Activated CD4-positive, alpha-beta T cell treated with anti-CD3 and anti-CD28 coated beads, Interleukin-2, amount 10 ng/mL, durations not matched to agents 7 days and 5 days (primary cell): ENCODE results near the gene ZNF20. TPM values are rescaled to one million over a fixed set of nuclear protein-coding genes. Genes with fewer than 3 reads are reported as not detected.
A peak's percentile ranks its signal among the peaks of the same experiment; 100 is the strongest.
"Not testable (repeated sequence)": the region's sequence is repeated elsewhere in the genome, so short reads cannot be mapped to it uniquely, and the experiment has no call there.

ENCODE experiments used
- CTCF ChIA-PET: fragments of 350-600 bp; sonication (Branson Sonifier 250); formaldehyde crosslinking; loops from one replicate; lab custom pipeline; 2021; ENCODE audit warnings: antibody characterized with exemption; lab: Charles Lee
- POLR2A ChIA-PET: fragments of 350-600 bp; sonication (Branson Sonifier 250); formaldehyde crosslinking; loops from one replicate; lab custom pipeline; 2021; ENCODE audit warnings: antibody characterized with exemption; lab: Charles Lee
- DNase-seq: peaks from one replicate; pipeline ENCODE4 v3.0.0-alpha.2; 2020
- H3K27ac Mint-ChIP-seq: one replicate; pipeline ENCODE4 v1.8.0; 2021; ENCODE audit warnings: mild to moderate bottlenecking, moderate library complexity, mixed read lengths
- H3K27me3 Mint-ChIP-seq: one replicate; pipeline ENCODE4 v1.8.0; 2021; ENCODE audit warnings: mixed read lengths
- H3K36me3 Mint-ChIP-seq: one replicate; pipeline ENCODE4 v1.8.0; 2021; ENCODE audit warnings: low read depth, mixed read lengths
- H3K4me1 Mint-ChIP-seq: one replicate; pipeline ENCODE4 v1.8.0; 2021; ENCODE audit warnings: mixed read lengths
- H3K4me3 Mint-ChIP-seq: one replicate; pipeline ENCODE4 v1.8.0; 2021; ENCODE audit warnings: mild to moderate bottlenecking, moderate library complexity, mixed read lengths
- H3K9me3 Mint-ChIP-seq: one replicate; pipeline ENCODE4 v1.8.0; 2021; ENCODE audit warnings: mixed read lengths
- total RNA-seq, 2 experiments: library from RNA; stranded (reverse); gene quantifications; one replicate each; pipeline ENCODE4 v1.2.3, GENCODE V29; 2021

ZNF20 gene
- total RNA-seq, 2 experiments from 2014 or later = 3.7 to 4.2 TPM

DNA sequence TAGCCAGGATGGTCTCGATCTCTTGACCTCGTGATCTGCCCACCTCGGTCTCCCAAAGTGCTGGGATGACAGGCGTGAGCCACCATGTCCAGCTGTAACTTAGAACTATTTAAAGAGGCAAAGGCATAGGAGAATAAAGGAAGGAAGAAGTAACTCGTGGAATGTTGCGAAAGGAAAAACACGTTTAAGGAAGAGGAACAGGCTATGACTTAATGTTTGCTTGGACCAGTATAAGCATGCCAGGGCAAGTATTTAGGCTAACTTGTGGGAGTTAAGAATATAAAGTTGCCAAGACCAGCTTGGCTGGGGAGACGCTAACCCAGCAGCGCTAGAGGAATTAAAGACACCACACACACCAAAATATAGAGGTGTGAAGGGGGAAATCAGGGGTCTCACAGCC is 42.1 kb downstream of the ZNF20 start:
- ChIA-PET POLR2A (no interaction called here), CTCF (interaction anchor here (0.6 kb wide), 1 partner anchor 13 kb away, joined by 3 read pairs; no protein-coding TSS in a partner anchor)
- no peak for DNase-seq
- H3K4me3 Mint-ChIP-seq = no peak overlapping the region
- H3K4me1 Mint-ChIP-seq = peaks cover 7% of the 10 kb centered on the region
- peaks cover 16% of the 10 kb centered on the region for H3K36me3 Mint-ChIP-seq
- H3K9me3 Mint-ChIP-seq = peaks cover 23% of the 10 kb centered on the region
- no peak overlapping the region for H3K27ac Mint-ChIP-seq
- no peaks in the 10 kb centered on the region for H3K27me3 Mint-ChIP-seq

DNA sequence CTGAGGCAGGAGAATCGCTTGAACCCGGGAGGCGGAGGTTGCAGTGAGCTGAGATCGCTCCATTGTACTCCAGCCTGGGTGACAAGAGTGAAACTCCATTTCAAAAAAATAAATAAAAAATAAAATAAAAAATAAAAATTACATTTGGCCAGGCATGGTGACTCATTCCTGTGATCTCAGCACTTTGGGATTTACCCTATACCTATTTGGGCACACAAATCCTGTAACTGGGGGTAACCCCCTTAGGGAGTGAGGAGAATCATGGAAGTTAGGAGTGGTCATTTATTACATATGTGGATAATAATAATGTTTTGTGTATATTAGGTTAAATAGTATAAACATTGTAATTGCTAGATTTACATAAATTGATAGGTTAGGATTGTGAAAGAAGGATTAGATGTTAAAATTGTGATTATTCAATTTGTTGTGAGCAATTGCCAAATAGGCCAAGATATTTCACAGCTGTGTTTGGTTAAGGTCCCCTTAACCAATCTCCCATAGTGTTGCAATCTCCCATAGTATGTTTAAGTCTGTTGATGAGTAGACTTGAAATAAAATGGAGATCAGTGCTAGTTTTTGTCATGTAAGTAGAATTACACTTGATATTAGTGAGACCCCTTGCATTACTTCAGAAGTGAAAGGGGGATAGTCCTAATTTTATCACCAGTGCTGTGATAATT is 44.9 kb downstream of the ZNF20 start:
- H3K36me3 Mint-ChIP-seq = peaks cover 14% of the 10 kb centered on the region
- ChIA-PET CTCF (no interaction called here), POLR2A (no interaction called here)
- H3K27ac Mint-ChIP-seq = no peak overlapping the region
- H3K4me1 Mint-ChIP-seq = peaks cover 22% of the 10 kb centered on the region
- no peak for DNase-seq
- peaks cover 13% of the 10 kb centered on the region for H3K9me3 Mint-ChIP-seq
- no peak overlapping the region for H3K4me3 Mint-ChIP-seq
- no peaks in the 10 kb centered on the region for H3K27me3 Mint-ChIP-seq

DNA sequence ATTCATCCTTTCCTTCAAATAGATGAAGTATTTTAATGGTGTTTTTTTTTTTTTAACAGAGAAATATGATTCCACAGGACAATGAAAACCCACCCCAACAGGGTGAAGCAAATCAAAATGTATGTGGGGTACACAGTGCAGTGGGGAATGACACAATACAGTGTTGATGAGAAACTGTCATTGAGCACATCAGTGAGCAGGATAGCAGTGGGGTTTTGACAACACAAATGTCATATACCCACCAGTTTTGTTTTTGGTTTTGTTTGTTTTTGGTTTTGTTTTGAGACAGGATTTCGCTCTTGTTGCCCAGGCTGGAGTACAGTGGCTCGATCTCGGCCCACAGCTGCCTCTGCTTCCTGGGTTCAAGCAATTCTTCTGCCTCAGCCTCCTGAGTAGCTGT is 46.4 kb downstream of the ZNF20 start:
- no peak overlapping the region for H3K27ac Mint-ChIP-seq
- DNase-seq = no peak
- POLR2A ChIA-PET = no interaction called here
- H3K4me3 Mint-ChIP-seq = peak overlapping the region; percentile 81
- CTCF ChIA-PET = interaction anchor here (1.9 kb wide), 1 partner anchor 170 kb away, joined by 5 read pairs; no protein-coding TSS in a partner anchor
- H3K27me3 Mint-ChIP-seq = no peaks in the 10 kb centered on the region
- H3K4me1 Mint-ChIP-seq = peaks cover 22% of the 10 kb centered on the region
- H3K36me3 Mint-ChIP-seq = peaks cover 14% of the 10 kb centered on the region
- peaks cover 9% of the 10 kb centered on the region for H3K9me3 Mint-ChIP-seq

DNA sequence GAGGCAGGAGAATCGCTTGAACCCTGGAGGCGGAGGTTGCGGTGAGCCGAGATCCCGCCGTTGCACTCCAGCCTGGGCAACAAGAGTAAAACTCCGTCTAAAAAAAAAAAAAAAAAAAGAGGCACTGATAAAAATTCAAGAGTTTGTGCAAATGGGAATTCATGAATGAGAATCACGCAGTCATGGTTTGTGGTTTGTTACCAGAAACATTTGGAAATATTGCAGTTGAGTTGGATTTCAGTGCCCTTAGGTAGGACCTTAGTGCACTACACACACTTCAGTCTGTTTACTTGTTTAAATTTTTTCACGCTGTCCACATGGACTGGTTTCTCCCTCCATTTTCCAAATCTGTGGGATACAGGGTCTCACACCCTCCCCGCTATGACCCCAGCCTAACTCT is 47.2 kb downstream of the ZNF20 start:
- H3K9me3 Mint-ChIP-seq = peaks cover 10% of the 10 kb centered on the region
- POLR2A ChIA-PET = no interaction called here
- peaks cover 11% of the 10 kb centered on the region for H3K36me3 Mint-ChIP-seq
- no peaks in the 10 kb centered on the region for H3K27me3 Mint-ChIP-seq
- DNase-seq = no peak
- H3K4me3 Mint-ChIP-seq = peak overlapping the region; percentile 81
- CTCF ChIA-PET = interaction anchor here (1.1 to 1.9 kb wide), 2 partner anchors 10 to 169 kb away, joined by 5 to 6 read pairs; no protein-coding TSS in a partner anchor
- peak overlapping the region; percentile 85 for H3K27ac Mint-ChIP-seq
- peaks cover 22% of the 10 kb centered on the region for H3K4me1 Mint-ChIP-seq

DNA sequence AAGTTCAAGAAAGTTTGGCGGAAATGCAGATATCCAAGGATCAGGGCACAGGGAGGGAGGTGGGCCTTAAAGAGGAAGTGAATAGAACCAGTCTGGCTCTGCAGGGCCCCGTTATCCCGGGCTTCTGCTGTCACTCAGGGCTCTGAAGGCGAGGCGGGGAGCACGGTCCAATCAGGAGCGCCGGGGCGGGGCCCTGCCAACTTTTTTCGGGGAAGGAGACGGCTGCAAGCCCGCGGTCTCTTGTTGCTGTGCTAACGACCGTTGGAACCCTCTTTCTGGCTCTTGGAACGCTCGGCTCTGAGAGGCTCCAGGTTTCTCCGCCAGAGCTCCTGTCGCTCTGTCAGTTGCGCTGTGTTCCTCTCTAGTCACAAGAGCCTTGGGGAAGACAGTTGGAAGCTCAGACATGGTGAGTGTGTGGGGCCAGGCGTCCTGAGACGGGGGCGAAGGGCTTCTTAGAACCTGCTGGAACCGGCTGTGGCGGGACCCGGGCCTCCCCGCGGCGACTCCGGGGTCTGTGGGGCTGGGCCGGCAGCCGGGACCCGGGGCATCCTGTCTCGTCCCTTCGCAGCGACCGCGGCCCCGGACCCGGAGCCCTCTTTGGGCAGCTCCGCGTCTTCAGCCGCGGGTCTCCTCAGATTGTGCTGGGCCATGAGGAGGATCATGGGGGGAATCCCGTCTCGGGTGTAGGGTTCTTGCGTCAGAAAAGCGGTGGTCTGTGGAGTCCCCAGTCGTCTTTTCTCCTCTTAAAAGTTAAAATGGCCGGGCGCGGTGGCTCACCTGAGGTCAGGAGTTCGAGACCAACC is 47.9 kb downstream of the ZNF20 start:
- ChIA-PET POLR2A (no interaction called here), CTCF (interaction anchor here (0.5 to 3.3 kb wide), 4 partner anchors 9 to 169 kb away, joined by 4 to 18 read pairs (median 6); partner anchors contain the start of gene ZNF20)
- Mint-ChIP-seq H3K4me3 (peak overlapping the region; percentile 81), H3K27ac (peak overlapping the region; percentile 85), H3K9me3 (peaks cover 11% of the 10 kb centered on the region), H3K27me3 (no peaks in the 10 kb centered on the region), H3K4me1 (peaks cover 22% of the 10 kb centered on the region), H3K36me3 (peaks cover 10% of the 10 kb centered on the region)
- peak; percentile 68 for DNase-seq

DNA sequence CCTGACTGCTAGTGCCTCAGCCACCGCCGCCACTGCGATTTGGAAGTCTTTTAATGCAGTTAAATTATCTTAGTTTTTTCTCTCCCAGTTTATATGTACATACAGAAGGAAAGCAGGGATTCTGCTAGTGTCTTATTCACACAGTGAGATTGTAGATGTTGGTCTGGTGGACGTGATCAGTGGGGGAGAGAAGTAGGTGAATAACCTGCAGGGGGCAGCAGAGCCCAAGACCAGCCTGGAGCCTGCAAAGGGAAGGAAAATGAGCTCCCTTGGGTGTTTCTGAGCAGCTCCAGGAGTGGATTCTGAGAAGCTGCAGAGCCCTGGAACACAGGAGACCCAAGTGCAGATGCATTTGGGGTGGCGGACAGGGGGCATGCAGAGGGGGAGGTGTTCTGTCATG is 49.3 kb downstream of the ZNF20 start:
- Mint-ChIP-seq H3K27me3 (no peaks in the 10 kb centered on the region), H3K4me1 (peaks cover 22% of the 10 kb centered on the region), H3K9me3 (peaks cover 13% of the 10 kb centered on the region), H3K4me3 (peak overlapping the region; percentile 0), H3K27ac (no peak overlapping the region), H3K36me3 (peaks cover 9% of the 10 kb centered on the region)
- DNase-seq = peak; percentile 72
- POLR2A ChIA-PET = no interaction called here
- CTCF ChIA-PET = interaction anchor here (0.6 to 3.3 kb wide), 12 partner anchors 8 to 169 kb away, joined by 3 to 18 read pairs (median 4); partner anchors contain the start of genes ZNF20 and ZNF700

DNA sequence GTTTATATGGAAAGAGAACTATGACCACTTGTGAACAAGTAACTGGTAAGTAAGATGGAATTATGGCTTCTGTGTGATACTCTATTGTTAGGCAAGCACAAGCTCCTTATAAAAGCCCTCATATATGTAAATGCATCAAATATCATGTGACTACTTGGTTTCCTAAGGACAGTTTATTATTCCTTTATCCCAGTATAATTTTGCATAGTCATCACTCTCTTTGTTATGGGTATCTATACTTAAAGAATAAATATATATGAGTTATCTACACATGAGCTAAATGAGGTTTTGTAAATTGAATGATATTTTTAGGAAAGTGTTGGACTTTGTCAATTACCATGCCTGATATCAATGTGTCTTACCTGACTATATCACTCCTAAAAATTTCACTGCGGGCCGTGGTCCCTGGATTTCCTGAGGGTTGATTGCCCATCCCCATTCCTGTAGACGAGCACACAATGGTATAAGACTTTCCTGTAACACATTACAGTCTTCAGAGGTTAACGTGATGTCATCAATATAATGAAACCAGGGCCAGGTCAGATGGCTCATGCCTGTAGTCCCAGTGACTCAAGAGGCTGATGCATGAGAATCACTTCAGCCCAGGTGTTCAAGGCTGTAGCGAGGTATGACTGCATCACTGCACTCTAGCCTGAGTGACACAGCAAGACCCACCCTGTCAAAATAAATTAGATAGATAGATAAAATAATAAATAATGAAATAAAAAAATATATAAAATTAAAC is 54.9 kb downstream of the ZNF20 start:
- H3K27ac Mint-ChIP-seq = no peak overlapping the region
- no peak for DNase-seq
- peaks cover 30% of the 10 kb centered on the region for H3K9me3 Mint-ChIP-seq
- H3K27me3 Mint-ChIP-seq = no peaks in the 10 kb centered on the region
- peaks cover 10% of the 10 kb centered on the region for H3K36me3 Mint-ChIP-seq
- no peak overlapping the region for H3K4me3 Mint-ChIP-seq
- H3K4me1 Mint-ChIP-seq = no peaks in the 10 kb centered on the region
- POLR2A ChIA-PET = no interaction called here
- CTCF ChIA-PET = interaction anchor here (0.6 to 0.7 kb wide), 4 partner anchors 13 to 655 kb away, joined by 3 read pairs; no protein-coding TSS in a partner anchor

DNA sequence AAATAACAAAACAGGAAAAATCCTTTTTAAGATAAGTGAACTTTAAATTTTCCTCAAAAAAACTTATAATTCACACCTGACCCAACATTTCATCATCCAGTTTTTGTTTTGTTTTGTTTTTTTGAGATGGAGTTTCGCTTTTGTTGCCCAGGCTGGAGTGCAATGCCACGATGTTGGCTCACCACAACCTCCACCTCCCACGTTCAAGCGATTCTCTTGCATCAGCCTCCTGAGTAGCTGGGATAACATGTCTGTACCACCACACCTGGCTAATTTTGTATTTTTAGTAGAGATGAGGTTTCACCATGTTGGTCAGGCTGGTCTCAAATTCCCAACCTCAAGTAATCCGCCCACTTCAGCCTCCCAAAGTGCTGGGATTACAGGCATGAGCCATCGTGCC is 56.8 kb downstream of the ZNF20 start:
- H3K4me1 Mint-ChIP-seq, H3K27me3 Mint-ChIP-seq, DNase-seq, POLR2A ChIA-PET, H3K27ac Mint-ChIP-seq, H3K4me3 Mint-ChIP-seq: not testable (repeated sequence)
- peaks cover 17% of the 10 kb centered on the region for H3K36me3 Mint-ChIP-seq
- H3K9me3 Mint-ChIP-seq = peaks cover 35% of the 10 kb centered on the region
- CTCF ChIA-PET = interaction anchor here (1.4 kb wide), 1 partner anchor 9 kb away, joined by 6 read pairs; no protein-coding TSS in a partner anchor

Other genes with a start within 250 kb of the ZNF20 start
- 10 to 100 TPM; 21.2 to 22.1 TPM for gene ZNF700, start 215.2 kb downstream of the ZNF20 start, total RNA-seq
- 1 to 10 TPM; 1.9 to 2.1 TPM for gene ZNF763, start 175.3 kb downstream of the ZNF20 start, total RNA-seq
- under 1 TPM; 0.10 to 0.33 TPM for gene ZNF433, start 104.7 kb downstream of the ZNF20 start, total RNA-seq
- gene ZNF878, start 87.4 kb downstream of the ZNF20 start, total RNA-seq = under 1 TPM; 0.12 to 0.52 TPM
- gene ZNF844, start 75.6 kb downstream of the ZNF20 start, total RNA-seq = 1 to 10 TPM; 3.5 to 3.6 TPM
- gene ZNF625, start 16.4 kb upstream of the ZNF20 start, total RNA-seq = 1 to 10 TPM; 6.1 to 6.7 TPM
- gene ZNF136, start 22.7 kb upstream of the ZNF20 start, total RNA-seq = 10 to 100 TPM; 14.5 to 17.4 TPM
- 10 to 100 TPM; 15.5 to 15.7 TPM for gene ZNF44, start 154.5 kb upstream of the ZNF20 start, total RNA-seq
- 1 to 10 TPM; 3.8 to 3.9 TPM for gene ZNF563, start 193.3 kb upstream of the ZNF20 start, total RNA-seq
- gene ZNF442, start 225.3 kb upstream of the ZNF20 start, total RNA-seq = 1 to 10 TPM in 1 of 2 experiments, under 1 TPM in 1; 0.50 to 1.2 TPM